Keratinocyte (primary cell): ENCODE data around the gene HPCAL4. TPM values are rescaled to one million over a fixed set of nuclear protein-coding genes. Genes with fewer than 3 reads are reported as not detected.

Experiments
- DNase-seq: peaks from one replicate; pipeline ENCODE4 v3.0.0-alpha.2; 2011; ENCODE audit warnings: low read depth, missing footprints, low spot score
- FAIRE-seq: peaks from 2 replicates; lab custom pipeline; 2011; peaks lifted over from hg19 to GRCh38; lab: Jason Lieb, UNC
- H2AFZ ChIP-seq: 2 replicates; pipeline ENCODE4 v1.6.0; 2012; ENCODE audit warnings: low read length, control low read depth, inconsistent platforms; ENCODE audit not compliant: control insufficient read depth
- H3K27ac ChIP-seq: 2 replicates; pipeline ENCODE4 v1.5.1; 2011; ENCODE audit warnings: low read length; ENCODE audit not compliant: control insufficient read depth, insufficient read depth
- H3K27me3 ChIP-seq: 3 replicates; pipeline ENCODE4 v1.6.0; 2011; ENCODE audit warnings: low read length; ENCODE audit not compliant: control insufficient read depth, insufficient read depth; ENCODE audit errors: extremely low read depth
- H3K36me3 ChIP-seq, 2 experiments: 2 replicates in 1 of 2; 3 replicates in 1 of 2; pipeline ENCODE4 v1.5.1; 2011; ENCODE audit warnings: low read length in 2 of 2, mild to moderate bottlenecking in 1 of 2; ENCODE audit not compliant: control insufficient read depth in 2 of 2, insufficient read depth in 2 of 2; ENCODE audit errors: extremely low read depth in 1 of 2
- H3K4me1 ChIP-seq: 3 replicates; pipeline ENCODE4 v1.5.1; 2011; ENCODE audit warnings: low read length; ENCODE audit not compliant: control insufficient read depth, insufficient read depth; ENCODE audit errors: extremely low read depth
- H3K4me2 ChIP-seq: 3 replicates; pipeline ENCODE4 v1.6.0; 2011; ENCODE audit warnings: low read depth, low read length; ENCODE audit not compliant: control insufficient read depth, insufficient read depth; ENCODE audit errors: extremely low read depth
- H3K4me3 ChIP-seq, 3 experiments: fragments of 200-600 bp in 1 of 3; sonication (generic) in 1 of 3; 2 replicates in 2 of 3; 3 replicates in 1 of 3; pipeline ENCODE4 v1.5.1; 2011 to 2016; ENCODE audit warnings: low read length in 3 of 3, mild to moderate bottlenecking in 3 of 3, control low read depth in 2 of 3, inconsistent platforms in 1 of 3, low read depth in 1 of 3, mixed read lengths in 1 of 3, mixed run types in 1 of 3, moderate library complexity in 1 of 3; ENCODE audit not compliant: control insufficient read depth in 2 of 3, insufficient read depth in 2 of 3; ENCODE audit errors: extremely low read depth in 1 of 3
- H3K79me2 ChIP-seq: 2 replicates; pipeline ENCODE4 v1.6.0; 2012; ENCODE audit warnings: low read length; ENCODE audit not compliant: control insufficient read depth, insufficient read depth
- H3K9ac ChIP-seq: 3 replicates; pipeline ENCODE4 v1.6.0; 2011; ENCODE audit warnings: low read length; ENCODE audit not compliant: control insufficient read depth, insufficient read depth; ENCODE audit errors: extremely low read depth
- H3K9me1 ChIP-seq: 3 replicates; pipeline ENCODE4 v1.6.0; 2011; ENCODE audit warnings: low read length; ENCODE audit not compliant: control insufficient read depth, insufficient read depth; ENCODE audit errors: extremely low read depth
- H3K9me3 ChIP-seq: 2 replicates; pipeline ENCODE4 v1.5.1; 2012; ENCODE audit warnings: low read depth, low read length; ENCODE audit not compliant: control insufficient read depth
- H4K20me1 ChIP-seq: 3 replicates; pipeline ENCODE4 v1.6.0; 2011; ENCODE audit warnings: low read length; ENCODE audit not compliant: control insufficient read depth, insufficient read depth; ENCODE audit errors: extremely low read depth
- EZH2 ChIP-seq: IDR thresholded peaks from one replicate; pipeline ENCODE4 v1.6.1; 2012; ENCODE audit warnings: inconsistent platforms, mild to moderate bottlenecking, low read length, moderate library complexity
- dilution Hi-C: fragments of 300-500 bp; cut with MboI; formaldehyde crosslinking; loops from one replicate; pipeline ENCODE4 v1.7.0; 2020; ENCODE audit warnings: low sequenced_read_pairs; ENCODE audit not compliant: extremely low pct_ligation_motif_present
- polyA plus RNA-seq, 5 experiments: library from polyadenylated mRNA; depleted of rRNA in 3 of 5; stranded (reverse) in 3 of 5; stranded (forward) in 1 of 5; unstranded in 1 of 5; fragments of >200 nt; gene quantifications; 1 replicate in 1 of 5; 2 replicates in 3 of 5; 3 replicates in 1 of 5; pipeline versions ENCODE4 v1.2.1 to v1.2.3, GENCODE V29; 2011 to 2012; ENCODE audit warnings: missing spikeins in 2 of 5, low read depth in 1 of 5, low replicate concordance in 1 of 5
- TF ChIP-seq, protein P1 (sequence below), 3 experiments: IDR thresholded peaks in 1 of 3; conservative IDR thresholded peaks in 1 of 3; optimal IDR thresholded peaks in 1 of 3; 2 replicates in 2 of 3; 3 replicates in 1 of 3; pipeline versions ENCODE3 to v1.5.1; 2011; ENCODE audit warnings: low read length in 3 of 3, mild to moderate bottlenecking in 3 of 3, moderate library complexity in 2 of 3, control low read depth in 1 of 3, inconsistent platforms in 1 of 3; ENCODE audit not compliant: insufficient read depth in 2 of 3; ENCODE audit errors: extremely low read depth in 1 of 3

Gene HPCAL4
- polyA plus RNA-seq, 1 donor (not counting 4 experiments of a cell fraction or from before 2014, with no cell fraction given): not detected

DNA sequence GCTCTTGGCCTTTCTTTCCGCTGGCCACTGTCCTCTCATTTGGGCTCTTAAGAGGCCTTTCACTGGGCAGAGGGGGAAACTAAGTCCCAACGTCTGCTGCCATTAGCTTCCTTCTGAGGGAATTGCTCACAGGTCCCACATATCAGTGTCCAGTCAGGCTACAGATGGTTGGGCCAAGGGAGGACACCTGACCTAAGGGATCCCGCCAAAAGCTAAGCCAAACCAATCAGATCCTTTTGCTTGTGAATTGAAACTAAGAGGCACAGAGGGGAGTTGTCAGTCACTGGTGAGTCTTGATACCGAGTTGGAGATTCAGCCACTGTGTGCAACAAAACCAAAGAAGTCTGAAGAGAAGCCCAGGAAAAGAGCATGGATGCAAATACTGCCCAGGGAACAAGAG, 13.6 kb downstream of the HPCAL4 start:
- dilution Hi-C loops: no loop called here
- H3K4me1 ChIP-seq: no peaks in the 10 kb centered on the region
- DNase-seq (no peak), FAIRE-seq (no peak)
- TF ChIP-seq, protein P1, sequence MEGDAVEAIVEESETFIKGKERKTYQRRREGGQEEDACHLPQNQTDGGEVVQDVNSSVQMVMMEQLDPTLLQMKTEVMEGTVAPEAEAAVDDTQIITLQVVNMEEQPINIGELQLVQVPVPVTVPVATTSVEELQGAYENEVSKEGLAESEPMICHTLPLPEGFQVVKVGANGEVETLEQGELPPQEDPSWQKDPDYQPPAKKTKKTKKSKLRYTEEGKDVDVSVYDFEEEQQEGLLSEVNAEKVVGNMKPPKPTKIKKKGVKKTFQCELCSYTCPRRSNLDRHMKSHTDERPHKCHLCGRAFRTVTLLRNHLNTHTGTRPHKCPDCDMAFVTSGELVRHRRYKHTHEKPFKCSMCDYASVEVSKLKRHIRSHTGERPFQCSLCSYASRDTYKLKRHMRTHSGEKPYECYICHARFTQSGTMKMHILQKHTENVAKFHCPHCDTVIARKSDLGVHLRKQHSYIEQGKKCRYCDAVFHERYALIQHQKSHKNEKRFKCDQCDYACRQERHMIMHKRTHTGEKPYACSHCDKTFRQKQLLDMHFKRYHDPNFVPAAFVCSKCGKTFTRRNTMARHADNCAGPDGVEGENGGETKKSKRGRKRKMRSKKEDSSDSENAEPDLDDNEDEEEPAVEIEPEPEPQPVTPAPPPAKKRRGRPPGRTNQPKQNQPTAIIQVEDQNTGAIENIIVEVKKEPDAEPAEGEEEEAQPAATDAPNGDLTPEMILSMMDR (optimal IDR thresholded peaks at IDR 0.05 in 1 of 3, IDR thresholded peaks at IDR 0.05 in 1 of 3, conservative IDR thresholded peaks at IDR 0.05 in 1 of 3; ENCODE audit: extremely low read depth in 1 of 3, insufficient read depth in 2 of 3, low read length in 3 of 3): no peak
- TF ChIP-seq EZH2: no peak
- no peaks in the 10 kb centered on the region for H3K9me3 ChIP-seq
- peaks cover 2% of the 10 kb centered on the region for H4K20me1 ChIP-seq
- H3K4me2 ChIP-seq: no peak overlapping the region
- H3K4me3 ChIP-seq: no peak overlapping the region
- H3K9ac ChIP-seq: no peak overlapping the region
- H3K27me3 ChIP-seq: peaks cover 41% of the 10 kb centered on the region
- no peaks in the 10 kb centered on the region for H3K79me2 ChIP-seq
- no peaks in the 10 kb centered on the region for H3K9me1 ChIP-seq
- no peaks in the 10 kb centered on the region for H3K36me3 ChIP-seq
- H3K27ac ChIP-seq: no peak overlapping the region
- no peak overlapping the region for H2AFZ ChIP-seq

DNA sequence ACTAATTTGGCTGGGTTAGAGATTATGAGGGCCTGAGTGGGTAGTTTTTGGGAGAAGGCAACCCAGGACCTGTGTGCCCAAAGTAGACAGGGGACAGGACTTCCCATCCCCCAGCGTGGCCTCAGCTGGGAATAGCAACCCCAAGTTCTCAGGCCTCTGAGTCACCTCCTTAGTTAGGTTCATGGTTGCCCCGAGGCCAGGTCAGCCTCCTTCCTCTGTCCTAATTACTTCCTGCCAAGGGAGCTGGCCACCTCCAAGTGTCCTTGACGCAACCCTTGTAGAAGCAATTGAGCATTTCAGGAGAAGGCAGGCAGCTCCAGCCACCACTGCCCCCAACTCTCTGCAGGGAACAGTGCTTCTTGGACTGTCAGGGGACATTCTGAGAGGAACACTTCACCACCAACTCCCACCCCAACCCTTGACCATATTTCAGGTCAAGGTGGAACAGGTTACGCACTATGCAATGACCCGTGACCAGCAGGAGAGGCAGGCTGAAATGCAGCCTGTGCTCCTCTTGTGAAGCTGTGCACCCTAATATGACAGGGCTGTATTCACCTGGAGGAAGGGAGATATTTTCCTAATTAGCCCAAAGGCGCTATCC, 14.2 kb downstream of the HPCAL4 start:
- H3K9me3 ChIP-seq: no peaks in the 10 kb centered on the region
- H3K27me3 ChIP-seq: peaks cover 41% of the 10 kb centered on the region
- no peak overlapping the region for H3K4me2 ChIP-seq
- no peaks in the 10 kb centered on the region for H3K9me1 ChIP-seq
- H4K20me1 ChIP-seq: peaks cover 2% of the 10 kb centered on the region
- DNase-seq (no peak), FAIRE-seq (no peak)
- no peak overlapping the region for H3K9ac ChIP-seq
- no peaks in the 10 kb centered on the region for H3K79me2 ChIP-seq
- no peaks in the 10 kb centered on the region for H3K36me3 ChIP-seq
- no peak overlapping the region for H2AFZ ChIP-seq
- H3K4me1 ChIP-seq: no peaks in the 10 kb centered on the region
- no peak overlapping the region for H3K27ac ChIP-seq
- TF ChIP-seq, protein P1 (optimal IDR thresholded peaks at IDR 0.05 in 1 of 3, IDR thresholded peaks at IDR 0.05 in 1 of 3, conservative IDR thresholded peaks at IDR 0.05 in 1 of 3; ENCODE audit: extremely low read depth in 1 of 3, insufficient read depth in 2 of 3, low read length in 3 of 3): no peak
- TF ChIP-seq EZH2: no peak
- no peak overlapping the region for H3K4me3 ChIP-seq
- dilution Hi-C loops: no loop called here
